Loucy (cell line): ENCODE measurements around the gene MIB1.

Experiments used
- H2AFZ ChIP-seq: fragments of 200-600 bp; sonication (generic); 2 replicates; pipeline ENCODE4 v1.6.0; 2016; ENCODE audit warnings: antibody characterized with exemption, mild to moderate bottlenecking, low read length, moderate library complexity
- H3F3A ChIP-seq: fragments of 200-600 bp; 2 replicates; pipeline ENCODE4 v1.6.0; 2016; ENCODE audit warnings: antibody characterized with exemption, low read depth, mild to moderate bottlenecking
- H3K27me3 ChIP-seq: fragments of 200-600 bp; sonication (generic); 2 replicates; pipeline ENCODE4 v1.6.1; 2014; ENCODE audit warnings: low read length, mild to moderate bottlenecking; ENCODE audit not compliant: insufficient read depth, poor library complexity, severe bottlenecking
- H3K36me3 ChIP-seq: fragments of 200-600 bp; sonication (generic); 2 replicates; pipeline ENCODE4 v1.6.1; 2016; ENCODE audit warnings: low read length; ENCODE audit not compliant: insufficient read depth
- H3K4me1 ChIP-seq: fragments of 200-600 bp; sonication (generic); 2 replicates; pipeline ENCODE4 v1.5.1; 2014; ENCODE audit warnings: low read length, mild to moderate bottlenecking; ENCODE audit not compliant: insufficient read depth, poor library complexity, severe bottlenecking
- H3K4me2 ChIP-seq: fragments of 200-600 bp; sonication (generic); 2 replicates; pipeline ENCODE4 v1.6.0; 2014; ENCODE audit warnings: antibody characterized with exemption, low read length, low read depth, mild to moderate bottlenecking; ENCODE audit not compliant: poor library complexity, severe bottlenecking
- H3K4me3 ChIP-seq: fragments of 200-600 bp; sonication (generic); 2 replicates; pipeline ENCODE4 v1.5.1; 2014; ENCODE audit warnings: low read length, mild to moderate bottlenecking, mixed read lengths; ENCODE audit not compliant: poor library complexity, severe bottlenecking
- H3K79me2 ChIP-seq: fragments of 200-600 bp; sonication (generic); 2 replicates; pipeline ENCODE4 v1.6.1; 2014; ENCODE audit warnings: low read length; ENCODE audit not compliant: insufficient read depth
- H3K9ac ChIP-seq: fragments of 200-600 bp; sonication (generic); 2 replicates; pipeline ENCODE4 v1.6.0; 2014; ENCODE audit warnings: mild to moderate bottlenecking, low read depth, low read length, moderate library complexity; ENCODE audit not compliant: poor library complexity, severe bottlenecking
- H3K9me2 ChIP-seq: fragments of 200-600 bp; sonication (generic); replicated peaks from 2 replicates; pipeline ENCODE4 v1.6.1; 2016; ENCODE audit warnings: low read depth, low read length, mixed read lengths
- H3K9me3 ChIP-seq: fragments of 200-600 bp; sonication (generic); 2 replicates; pipeline ENCODE4 v1.6.1; 2014; ENCODE audit warnings: mild to moderate bottlenecking, antibody characterized with exemption, low read length, low read depth; ENCODE audit not compliant: insufficient read depth
- H4K20me1 ChIP-seq: fragments of 200-600 bp; sonication (generic); 2 replicates; pipeline ENCODE4 v1.6.0; 2014; ENCODE audit warnings: antibody characterized with exemption, low read length, mild to moderate bottlenecking; ENCODE audit not compliant: insufficient read depth, poor library complexity, severe bottlenecking
- EZH2phosphoT487 ChIP-seq: fragments of 200-600 bp; IDR thresholded peaks from 2 replicates; pipeline ENCODE4 v1.6.1; 2018; ENCODE audit warnings: antibody characterized with exemption, mild to moderate bottlenecking, moderate library complexity, borderline replicate concordance
- TF ChIP-seq, protein P1 (sequence below): fragments of 200-600 bp; sonication (generic); conservative IDR thresholded peaks from 2 replicates; pipeline ENCODE4 v1.5.1; 2014; ENCODE audit warnings: mild to moderate bottlenecking, antibody characterized with exemption, low read length

MIB1 gene

GRCh38 chr18:21739604-21740537 is 721 bp upstream of the MIB1 start:
- no peak for TF ChIP-seq EZH2phosphoT487
- TF ChIP-seq, protein P1, sequence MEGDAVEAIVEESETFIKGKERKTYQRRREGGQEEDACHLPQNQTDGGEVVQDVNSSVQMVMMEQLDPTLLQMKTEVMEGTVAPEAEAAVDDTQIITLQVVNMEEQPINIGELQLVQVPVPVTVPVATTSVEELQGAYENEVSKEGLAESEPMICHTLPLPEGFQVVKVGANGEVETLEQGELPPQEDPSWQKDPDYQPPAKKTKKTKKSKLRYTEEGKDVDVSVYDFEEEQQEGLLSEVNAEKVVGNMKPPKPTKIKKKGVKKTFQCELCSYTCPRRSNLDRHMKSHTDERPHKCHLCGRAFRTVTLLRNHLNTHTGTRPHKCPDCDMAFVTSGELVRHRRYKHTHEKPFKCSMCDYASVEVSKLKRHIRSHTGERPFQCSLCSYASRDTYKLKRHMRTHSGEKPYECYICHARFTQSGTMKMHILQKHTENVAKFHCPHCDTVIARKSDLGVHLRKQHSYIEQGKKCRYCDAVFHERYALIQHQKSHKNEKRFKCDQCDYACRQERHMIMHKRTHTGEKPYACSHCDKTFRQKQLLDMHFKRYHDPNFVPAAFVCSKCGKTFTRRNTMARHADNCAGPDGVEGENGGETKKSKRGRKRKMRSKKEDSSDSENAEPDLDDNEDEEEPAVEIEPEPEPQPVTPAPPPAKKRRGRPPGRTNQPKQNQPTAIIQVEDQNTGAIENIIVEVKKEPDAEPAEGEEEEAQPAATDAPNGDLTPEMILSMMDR, result no peak
- no peaks in the 10 kb centered on the region for H3K27me3 ChIP-seq
- H3K9ac ChIP-seq, result peak overlapping the region; percentile 93
- peaks cover 31% of the 10 kb centered on the region for H3K4me1 ChIP-seq
- H3K4me3 ChIP-seq, result peak overlapping the region; percentile 84
- no peaks in the 10 kb centered on the region; the same call in 1 of the 2 replicates for H3F3A ChIP-seq
- peaks cover 36% of the 10 kb centered on the region for H4K20me1 ChIP-seq
- H3K36me3 ChIP-seq, result no peaks in the 10 kb centered on the region
- H2AFZ ChIP-seq, result peak overlapping the region; percentile 94
- peaks cover 37% of the 10 kb centered on the region for H3K79me2 ChIP-seq
- no peaks in the 10 kb centered on the region for H3K9me2 ChIP-seq
- H3K9me3 ChIP-seq, result no peaks in the 10 kb centered on the region
- H3K4me2 ChIP-seq, result peak overlapping the region; percentile 69

DNA sequence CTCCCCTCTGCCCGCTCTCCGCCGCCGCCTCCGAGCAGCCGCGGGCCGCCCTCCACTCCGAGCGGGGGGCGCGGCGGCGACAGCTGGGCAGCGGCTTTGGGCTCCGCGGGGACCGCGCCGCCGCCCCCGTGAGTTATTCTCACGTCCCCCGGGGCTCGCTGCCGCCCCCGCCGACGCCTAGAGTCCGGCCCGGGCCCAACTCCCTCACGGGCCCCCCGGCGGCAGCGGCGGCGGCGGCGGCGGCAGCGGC is 645 bp downstream of the MIB1 start:
- Histone ChIP-seq H3K9me2 (no peaks in the 10 kb centered on the region), H3K27me3 (no peaks in the 10 kb centered on the region), H3F3A (no peaks in the 10 kb centered on the region; the same call in 1 of the 2 replicates), H3K36me3 (no peaks in the 10 kb centered on the region), H4K20me1 (peaks cover 50% of the 10 kb centered on the region), H3K9ac (peak overlapping the region; percentile 93), H3K4me1 (peaks cover 44% of the 10 kb centered on the region), H3K4me2 (peak overlapping the region; percentile 90), H2AFZ (no peak overlapping the region; the same call in 1 of the 2 replicates), H3K4me3 (peak overlapping the region; percentile 84), H3K79me2 (peaks cover 51% of the 10 kb centered on the region), H3K9me3 (no peaks in the 10 kb centered on the region)
- no peak for TF ChIP-seq EZH2phosphoT487
- TF ChIP-seq, protein P1, result no peak

DNA sequence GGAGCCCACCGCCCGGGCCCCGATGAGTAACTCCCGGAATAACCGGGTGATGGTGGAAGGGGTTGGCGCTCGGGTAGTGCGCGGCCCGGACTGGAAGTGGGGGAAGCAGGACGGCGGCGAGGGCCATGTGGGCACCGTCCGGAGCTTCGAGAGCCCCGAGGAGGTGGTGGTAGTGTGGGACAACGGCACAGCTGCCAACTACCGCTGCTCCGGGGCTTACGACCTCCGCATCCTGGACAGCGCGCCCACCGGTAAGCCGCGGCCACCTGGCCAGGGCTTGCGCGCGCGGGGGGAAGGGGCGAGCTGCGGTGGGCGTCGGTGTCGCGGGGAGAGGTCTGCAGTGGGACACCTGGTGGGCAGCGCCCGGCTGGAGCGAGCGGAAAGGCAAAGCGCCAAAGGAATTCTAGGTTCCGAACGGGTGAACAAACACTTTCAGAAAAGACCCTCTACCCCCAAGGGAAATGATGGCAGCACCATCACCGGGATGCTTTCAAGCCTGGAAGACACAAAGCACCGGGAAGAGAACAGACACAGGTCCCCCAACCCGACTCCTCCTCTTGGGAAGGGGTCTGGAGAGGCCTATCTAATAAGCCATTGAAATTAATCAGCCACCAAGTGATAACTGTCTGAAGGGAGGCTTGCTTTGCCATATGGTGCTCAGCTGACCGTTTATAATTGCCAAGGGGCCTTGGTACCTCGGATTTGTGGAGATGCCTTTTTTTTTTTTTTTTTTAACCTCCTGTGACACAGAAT is 1.1 kb downstream of the MIB1 start:
- peak overlapping the region; percentile 93 for H3K9ac ChIP-seq
- no peaks in the 10 kb centered on the region; the same call in 1 of the 2 replicates for H3F3A ChIP-seq
- H2AFZ ChIP-seq, result no peak overlapping the region
- H3K4me1 ChIP-seq, result peaks cover 49% of the 10 kb centered on the region
- H3K9me2 ChIP-seq, result no peaks in the 10 kb centered on the region
- H3K9me3 ChIP-seq, result no peaks in the 10 kb centered on the region
- H3K36me3 ChIP-seq, result no peaks in the 10 kb centered on the region
- TF ChIP-seq, protein P1, result no peak
- no peak for TF ChIP-seq EZH2phosphoT487
- no peaks in the 10 kb centered on the region for H3K27me3 ChIP-seq
- peaks cover 56% of the 10 kb centered on the region for H3K79me2 ChIP-seq
- H3K4me3 ChIP-seq, result peak overlapping the region; percentile 84
- peak overlapping the region; percentile 90 for H3K4me2 ChIP-seq
- peaks cover 55% of the 10 kb centered on the region for H4K20me1 ChIP-seq
